Measurements from ENCODE around the gene SWAP70.

SWAP70 gene

GRCh38 chr11:9773524-9773923 is 109.6 kb downstream of the SWAP70 start:
- ATAC-seq: no peak
- no peak for TF ChIP-seq ISL1 (CRISPR knock-in tag; IDR thresholded peaks at IDR 0.05)
- no peak for TF ChIP-seq ZC3H10 (CRISPR knock-in tag; IDR thresholded peaks at IDR 0.05)
- TF ChIP-seq ARNTL (CRISPR knock-in tag; IDR thresholded peaks at IDR 0.05; ENCODE audit: borderline replicate concordance, low read depth): no peak
- TF ChIP-seq RARB (CRISPR knock-in tag; IDR thresholded peaks at IDR 0.05): no peak
- no peak for TF ChIP-seq TCF4 (CRISPR knock-in tag; IDR thresholded peaks at IDR 0.05; ENCODE audit: borderline replicate concordance)
- no peak for TF ChIP-seq CREB5 (CRISPR knock-in tag; IDR thresholded peaks at IDR 0.05; ENCODE audit: low read depth)
- no peak for TF ChIP-seq CSRNP3 (CRISPR knock-in tag; IDR thresholded peaks at IDR 0.05)
- no peak for TF ChIP-seq TSHZ2 (CRISPR knock-in tag; IDR thresholded peaks at IDR 0.05)
- TF ChIP-seq CSDC2 (CRISPR knock-in tag; IDR thresholded peaks at IDR 0.05): no peak
- TF ChIP-seq ESRRG (CRISPR knock-in tag; IDR thresholded peaks at IDR 0.05): no peak
- no peak for TF ChIP-seq ZFP3 (CRISPR knock-in tag; IDR thresholded peaks at IDR 0.05)
- TF ChIP-seq SNAI2 (CRISPR knock-in tag; IDR thresholded peaks at IDR 0.05): no peak
- no peak for TF ChIP-seq GLIS3 (CRISPR knock-in tag; IDR thresholded peaks at IDR 0.05)

GRCh38 chr11:9774109-9774508 is 110.2 kb downstream of the SWAP70 start:
- TF ChIP-seq RARB (CRISPR knock-in tag; IDR thresholded peaks at IDR 0.05): no peak
- no peak for TF ChIP-seq PPARA (CRISPR knock-in tag; IDR thresholded peaks at IDR 0.05; ENCODE audit: borderline replicate concordance)
- no peak for TF ChIP-seq CSRNP3 (CRISPR knock-in tag; IDR thresholded peaks at IDR 0.05)
- TF ChIP-seq ZNF8 (CRISPR knock-in tag; IDR thresholded peaks at IDR 0.05): no peak
- no peak for TF ChIP-seq ZNF565 (CRISPR knock-in tag; conservative IDR thresholded peaks at IDR 0.05; ENCODE audit: low read depth)
- no peak for TF ChIP-seq ZFP3 (CRISPR knock-in tag; IDR thresholded peaks at IDR 0.05)
- no peak for TF ChIP-seq CSDC2 (CRISPR knock-in tag; IDR thresholded peaks at IDR 0.05)
- no peak for TF ChIP-seq PATZ1 (CRISPR knock-in tag; IDR thresholded peaks at IDR 0.05; ENCODE audit: borderline replicate concordance)
- ATAC-seq: no peak

GRCh38 chr11:9774591-9775397 is 110.9 kb downstream of the SWAP70 start:
- TF ChIP-seq TCF4 (CRISPR knock-in tag; IDR thresholded peaks at IDR 0.05; ENCODE audit: borderline replicate concordance) (no peak), SNAI2 (CRISPR knock-in tag; IDR thresholded peaks at IDR 0.05) (no peak), ZFP30 (CRISPR knock-in tag; IDR thresholded peaks at IDR 0.05) (no peak), ISL1 (CRISPR knock-in tag; IDR thresholded peaks at IDR 0.05) (peak; percentile 53; the same call in 1 of the 2 replicates)
- peak; percentile 91 for ATAC-seq

GRCh38 chr11:9775398-9775779 is 111.5 kb downstream of the SWAP70 start:
- TF ChIP-seq GLIS3 (CRISPR knock-in tag; IDR thresholded peaks at IDR 0.05) (no peak), OSR1 (CRISPR knock-in tag; IDR thresholded peaks at IDR 0.05) (no peak), ZFP3 (CRISPR knock-in tag; IDR thresholded peaks at IDR 0.05) (no peak), ZNF8 (CRISPR knock-in tag; IDR thresholded peaks at IDR 0.05) (no peak)
- ATAC-seq: peak; percentile 7; the same call in 1 of the 3 replicates
